Fibroblast of the aortic adventitia (primary cell): ENCODE measurements around the gene ATXN7L1. TPM values are rescaled to one million over a fixed set of nuclear protein-coding genes. Genes with fewer than 3 reads are reported as not detected.
A peak's percentile ranks its signal among the peaks of the same experiment; 100 is the strongest.
"Not testable (repeated sequence)": the region's sequence is repeated elsewhere in the genome, so short reads cannot be mapped to it uniquely, and the experiment has no call there.

ENCODE experiments used
- DNase-seq: peaks from one replicate; pipeline ENCODE4 v3.0.0-alpha.2; 2010; ENCODE audit warnings: low read depth
- H3K4me3 ChIP-seq: 2 replicates; pipeline ENCODE4 v1.5.1; 2011; ENCODE audit warnings: low read depth, mild to moderate bottlenecking, control low read depth, low read length, moderate library complexity
- CTCF ChIP-seq: IDR thresholded peaks from 2 replicates; pipeline ENCODE4 v1.5.1; 2011; ENCODE audit warnings: mild to moderate bottlenecking, low read length, control low read depth, inconsistent platforms; ENCODE audit not compliant: insufficient read depth
- total RNA-seq: library from RNA; depleted of rRNA; stranded (reverse); fragments of >200 nt; gene quantifications from 2 replicates; pipeline ENCODE4 v1.2.3, GENCODE V29; 2012; ENCODE audit warnings: low replicate concordance

The ATXN7L1 gene
- total RNA-seq, 1 donor, result 13.8 TPM

GRCh38 chr7:105600720-105601550 is 275.5 kb downstream of the ATXN7L1 start:
- DNase-seq, result no peak
- H3K4me3 ChIP-seq, result no peak overlapping the region
- no peak for TF ChIP-seq CTCF

- no peak for DNase-seq
- no peak for TF ChIP-seq CTCF
- no peak overlapping the region for H3K4me3 ChIP-seq
These were observed 276.8 kb downstream of the ATXN7L1 start for GRCh38 chr7:105599551-105599950.

GRCh38 chr7:105599080-105599479 is 277.3 kb downstream of the ATXN7L1 start:
- DNase-seq, result not testable (repeated sequence)

GRCh38 chr7:105596866-105597265 is 279.5 kb downstream of the ATXN7L1 start:
- no peak overlapping the region for H3K4me3 ChIP-seq

More at GRCh38 chr7:105599080-105599479, 277.3 kb downstream of the ATXN7L1 start:
- not testable (repeated sequence) for H3K4me3 ChIP-seq

GRCh38 chr7:105594034-105594433 is 282.4 kb downstream of the ATXN7L1 start:
- peak; percentile 12 for DNase-seq
- no peak overlapping the region for H3K4me3 ChIP-seq
- TF ChIP-seq CTCF, result peak; percentile 11

More at GRCh38 chr7:105596866-105597265, 279.5 kb downstream of the ATXN7L1 start:
- no peak for TF ChIP-seq CTCF
- no peak for DNase-seq

- no peak for TF ChIP-seq CTCF
- DNase-seq, result no peak
- H3K4me3 ChIP-seq, result no peak overlapping the region
These were observed 284.9 kb downstream of the ATXN7L1 start for GRCh38 chr7:105591522-105591921.

GRCh38 chr7:105590793-105591192 is 285.6 kb downstream of the ATXN7L1 start:
- TF ChIP-seq CTCF, result no peak
- no peak overlapping the region for H3K4me3 ChIP-seq
- DNase-seq, result no peak
